A549 (cell line): ENCODE results near the gene DCLK1. TPM values are rescaled to one million over a fixed set of nuclear protein-coding genes. Genes with fewer than 3 reads are reported as not detected.

Experiments used
- ATAC-seq, 2 experiments: fragments of 200-7000 bp in 1 of 2; fragments of >200 bp in 1 of 2; cut with Nextera tagmentation in 1 of 2; cut with Tn5 transposase in 1 of 2; 3 replicates each; pipeline versions ENCODE4 v1.8.0 to v1.9.1; 2018 to 2020; ENCODE audit warnings: mild to moderate bottlenecking in 1 of 2, moderate library complexity in 1 of 2
- CTCF ChIA-PET: fragments of 300-600 bp; sonication (Branson Sonifier 250); formaldehyde crosslinking; extraction: SDS; loops from one replicate; lab custom pipeline; 2021; ENCODE audit warnings: antibody characterized with exemption, inconsistent platforms; lab: Yijun Ruan, JAX
- POLR2A ChIA-PET: fragments of 350-600 bp; formaldehyde crosslinking; extraction: SDS; loops from one replicate; lab custom pipeline; 2021; ENCODE audit warnings: antibody characterized with exemption, inconsistent platforms; lab: Yijun Ruan, JAX
- DNase-seq, 2 experiments: peaks; one replicate each; pipeline versions ENCODE4 v3.0.0 to v3.0.0-alpha.2; 2011 to 2016; ENCODE audit warnings: low read depth in 1 of 2, low spot score in 1 of 2
- FAIRE-seq: peaks from 2 replicates; lab custom pipeline; 2011; peaks lifted over from hg19 to GRCh38; lab: Jason Lieb, UNC
- H3K27ac ChIP-seq, 2 experiments: fragments of >200 bp; sonication (Bioruptor Twin); formaldehyde crosslinking; 3 replicates each; pipeline ENCODE4 v1.5.1; 2016 to 2017
- H3K4me1 ChIP-seq: fragments of >200 bp; sonication (Bioruptor Twin); formaldehyde crosslinking; 3 replicates; pipeline ENCODE4 v1.6.1; 2016
- H3K4me2 ChIP-seq: fragments of >200 bp; sonication (Bioruptor Twin); formaldehyde crosslinking; 3 replicates; pipeline ENCODE4 v1.6.1; 2016
- H3K4me3 ChIP-seq: fragments of >200 bp; sonication (Bioruptor Twin); formaldehyde crosslinking; 3 replicates; pipeline ENCODE4 v1.5.1; 2016
- H3K9me3 ChIP-seq: fragments of >200 bp; sonication (Bioruptor Twin); formaldehyde crosslinking; 3 replicates; pipeline ENCODE4 v1.6.1; 2016
- ATOH8 ChIP-seq: fragments of 250-450 bp; sonication (Bioruptor Pico); IDR thresholded peaks from 2 replicates; pipeline ENCODE4 v1.5.0; 2020; ENCODE audit warnings: low read depth, mild to moderate bottlenecking, moderate library complexity
- BHLHE40 ChIP-seq: IDR thresholded peaks from 2 replicates; pipeline ENCODE4 v1.6.1; 2012; ENCODE audit warnings: low read depth, low read length, inconsistent platforms
- CBX8 ChIP-seq: fragments of 200-600 bp; sonication (generic); IDR thresholded peaks from 2 replicates; pipeline ENCODE4 v1.6.1; 2016
- CHD2 ChIP-seq: fragments of 150-350 bp; IDR thresholded peaks from 2 replicates; pipeline ENCODE4 v1.6.1; 2014; ENCODE audit warnings: low read length; ENCODE audit not compliant: partially characterized antibody
- CHD4 ChIP-seq: fragments of 200-600 bp; sonication (generic); IDR thresholded peaks from 2 replicates; pipeline ENCODE4 v1.6.1; 2016; ENCODE audit warnings: antibody characterized with exemption, mild to moderate bottlenecking, borderline replicate concordance
- EHF ChIP-seq: fragments of 250-450 bp; sonication (Bioruptor Pico); IDR thresholded peaks from 2 replicates; pipeline ENCODE4 v1.5.0; 2020; ENCODE audit warnings: mild to moderate bottlenecking
- ELK1 ChIP-seq: fragments of 150-350 bp; IDR thresholded peaks from 2 replicates; pipeline ENCODE4 v1.6.1; 2014; ENCODE audit warnings: low read depth, mild to moderate bottlenecking, low read length
- EP300 ChIP-seq, 2 experiments: fragments of >200 bp; sonication (Bioruptor Twin); formaldehyde crosslinking; IDR thresholded peaks; 2 replicates in 1 of 2; 3 replicates in 1 of 2; pipeline ENCODE4 v1.6.1; 2016 to 2017
- ESRRA ChIP-seq: fragments of 150-350 bp; IDR thresholded peaks from 2 replicates; pipeline ENCODE4 v1.6.1; 2014; ENCODE audit warnings: mild to moderate bottlenecking, low read length, borderline replicate concordance
- FOSB ChIP-seq: fragments of 250-450 bp; sonication (Bioruptor Pico); IDR thresholded peaks from 2 replicates; pipeline ENCODE4 v1.5.0; 2020; ENCODE audit warnings: mild to moderate bottlenecking, moderate library complexity
- FOSL2 ChIP-seq, 2 experiments: fragments of 450-650 bp in 1 of 2; fragments of >200 bp in 1 of 2; sonication (Bioruptor Twin) in 1 of 2; formaldehyde crosslinking; IDR thresholded peaks; 2 replicates each; pipeline versions ENCODE4 v1.5.0 to v1.6.1; 2016 to 2020; ENCODE audit warnings: mild to moderate bottlenecking in 1 of 2, moderate library complexity in 1 of 2
- HES2 ChIP-seq: fragments of >200 bp; sonication (Bioruptor Twin); formaldehyde crosslinking; IDR thresholded peaks from 2 replicates; pipeline ENCODE4 v1.6.1; 2016
- HMGXB4 ChIP-seq: fragments of 250-450 bp; sonication (Bioruptor Pico); IDR thresholded peaks from 2 replicates; pipeline ENCODE4 v1.5.0; 2021; ENCODE audit warnings: mild to moderate bottlenecking, moderate library complexity, borderline replicate concordance
- HOXB13 ChIP-seq: fragments of 250-450 bp; sonication (Bioruptor Pico); IDR thresholded peaks from 2 replicates; pipeline ENCODE4 v1.5.0; 2020; ENCODE audit warnings: low read depth, mild to moderate bottlenecking, moderate library complexity
- JUN ChIP-seq, 2 experiments: fragments of >200 bp; sonication (Bioruptor Twin); formaldehyde crosslinking; IDR thresholded peaks; 2 replicates in 1 of 2; 3 replicates in 1 of 2; pipeline ENCODE4 v1.6.1; 2016 to 2017
- JUNB ChIP-seq: fragments of >200 bp; sonication (Bioruptor Twin); formaldehyde crosslinking; IDR thresholded peaks from 2 replicates; pipeline ENCODE4 v1.6.1; 2016
- KDM1A ChIP-seq: fragments of 200-600 bp; sonication (generic); IDR thresholded peaks from 2 replicates; pipeline ENCODE4 v1.6.1; 2016; ENCODE audit warnings: low read depth, mild to moderate bottlenecking
- KDM5A ChIP-seq: fragments of 200-600 bp; sonication (generic); IDR thresholded peaks from 2 replicates; pipeline ENCODE4 v1.6.1; 2016; ENCODE audit warnings: antibody characterized with exemption, mild to moderate bottlenecking
- MAX ChIP-seq: IDR thresholded peaks from 2 replicates; pipeline ENCODE4 v1.6.1; 2012
- MYC ChIP-seq: IDR thresholded peaks from 2 replicates; pipeline ENCODE4 v1.6.1; 2012; ENCODE audit warnings: mild to moderate bottlenecking, inconsistent platforms, low read length, improper control_type of control experiment, borderline replicate concordance
- NPAS2 ChIP-seq: fragments of 250-450 bp; sonication (Bioruptor Pico); IDR thresholded peaks from 2 replicates; pipeline ENCODE4 v1.8.0; 2022; ENCODE audit warnings: mild to moderate bottlenecking, moderate library complexity, borderline replicate concordance
- PHF8 ChIP-seq: fragments of 200-600 bp; sonication (generic); IDR thresholded peaks from 2 replicates; pipeline ENCODE4 v1.6.1; 2016; ENCODE audit warnings: low read depth, mild to moderate bottlenecking, antibody characterized with exemption, moderate library complexity, borderline replicate concordance
- POLR2A ChIP-seq: IDR thresholded peaks from 2 replicates; pipeline ENCODE4 v1.6.1; 2012; ENCODE audit warnings: mild to moderate bottlenecking, low read length
- POLR2AphosphoS2 ChIP-seq: conservative IDR thresholded peaks from 2 replicates; pipeline ENCODE4 v1.6.1; 2012; ENCODE audit warnings: low read length, improper control_type of control experiment, inconsistent platforms
- RAD21 ChIP-seq, 2 experiments: fragments of >200 bp in 1 of 2; sonication (Bioruptor Twin) in 1 of 2; formaldehyde crosslinking in 1 of 2; IDR thresholded peaks in 1 of 2; conservative IDR thresholded peaks in 1 of 2; 2 replicates in 1 of 2; 3 replicates in 1 of 2; pipeline ENCODE4 v1.6.1; 2012 to 2018; ENCODE audit warnings: inconsistent platforms in 1 of 2
- RARB ChIP-seq: fragments of 250-450 bp; sonication (Bioruptor Pico); IDR thresholded peaks from 2 replicates; pipeline ENCODE4 v1.8.0; 2021; ENCODE audit warnings: mild to moderate bottlenecking, moderate library complexity
- RCOR1 ChIP-seq: fragments of 150-350 bp; IDR thresholded peaks from 2 replicates; pipeline ENCODE4 v1.6.1; 2014; ENCODE audit warnings: antibody characterized with exemption, low read length, low read depth
- RFX5 ChIP-seq: fragments of 450-650 bp; IDR thresholded peaks from 2 replicates; pipeline ENCODE4 v1.7.1; 2014; ENCODE audit warnings: antibody characterized with exemption, mild to moderate bottlenecking, moderate library complexity
- RNF2 ChIP-seq: fragments of 200-600 bp; sonication (generic); IDR thresholded peaks from 2 replicates; pipeline ENCODE4 v1.6.1; 2016; ENCODE audit warnings: low read depth, mild to moderate bottlenecking, antibody characterized with exemption, moderate library complexity, borderline replicate concordance
- ZC3H11A ChIP-seq: fragments of 450-650 bp; IDR thresholded peaks from 2 replicates; pipeline ENCODE4 v1.6.1; 2014; ENCODE audit warnings: antibody characterized with exemption, mild to moderate bottlenecking
- ZNF302 ChIP-seq: fragments of 250-450 bp; sonication (Bioruptor Pico); IDR thresholded peaks from 2 replicates; pipeline ENCODE4 v1.9.0; 2021; ENCODE audit warnings: inconsistent platforms, mild to moderate bottlenecking, moderate library complexity
- WGBS: methylation state at CpG from one replicate; pipeline ENCODE4 v1.1.6; 2017; ENCODE audit errors: missing lambda C conversion rate; 5-methylcytosine and 5-hydroxymethylcytosine counted together
- polyA plus RNA-seq, 4 experiments: library from polyadenylated mRNA; depleted of rRNA in 3 of 4; stranded (reverse); fragments of >200 nt; fragmentation: RNase III in 1 of 4; extraction: RNeasy Plus Mini Kit Qiagen cat#74134 plus additional on column Dnase treatment in 1 of 4; gene quantifications; 2 replicates in 3 of 4; 3 replicates in 1 of 4; pipeline ENCODE4 v1.2.3, GENCODE V29; 2011 to 2017

DCLK1 gene
- polyA plus RNA-seq, 2 of the 4 experiments (the other 2 are of a cell fraction), result 0.13 to 0.21 TPM

- CTCF ChIA-PET, result no interaction called here
- FAIRE-seq, result no peak
- no peak overlapping the region for H3K4me2 ChIP-seq
- no peak overlapping the region for H3K27ac ChIP-seq
- no peak for DNase-seq
- WGBS, result 5% methylated on average over 6 of the region's 6 CpGs
- H3K4me1 ChIP-seq, result no peaks in the 10 kb centered on the region
- no peak overlapping the region for H3K4me3 ChIP-seq
- POLR2A ChIA-PET, result no interaction called here
- ATAC-seq, result no peak
- no peak for TF ChIP-seq HOXB13
- TF ChIP-seq ESRRA, result no peak
- TF ChIP-seq PHF8, result no peak
- no peak for TF ChIP-seq POLR2AphosphoS2
- no peak for TF ChIP-seq POLR2A
- no peak for TF ChIP-seq ZNF302
- no peak for TF ChIP-seq RAD21 (conservative IDR thresholded peaks at IDR 0.05 in 1 of 2, IDR thresholded peaks at IDR 0.05 in 1 of 2)
- no peak for TF ChIP-seq ATOH8 (CRISPR knock-in tag)
- TF ChIP-seq MAX, result no peak
- no peak for TF ChIP-seq FOSL2 (IDR thresholded peaks at IDR 0.05)
- no peak for TF ChIP-seq FOSL2 (CRISPR knock-in tag; IDR thresholded peaks at IDR 0.05)
- no peak for TF ChIP-seq CBX8
- TF ChIP-seq RCOR1, result no peak
- TF ChIP-seq FOSB, result no peak
- no peak for TF ChIP-seq RFX5
- TF ChIP-seq, all 56 proteins: peak for 0
- H3K9me3 ChIP-seq, result no peaks in the 10 kb centered on the region
Observed at GRCh38 chr13:36124236-36124822, 6.9 kb downstream of the DCLK1 start.

- POLR2A ChIA-PET, result no interaction called here
- FAIRE-seq (no peak), ATAC-seq (no peak), DNase-seq (no peak)
- TF ChIP-seq RNF2, result no peak
- no peak for TF ChIP-seq HMGXB4 (CRISPR knock-in tag)
- no peak for TF ChIP-seq CHD2
- no peak for TF ChIP-seq JUNB
- TF ChIP-seq EHF (CRISPR knock-in tag), result no peak
- TF ChIP-seq ZC3H11A, result no peak
- TF ChIP-seq KDM1A, result no peak
- no peak for TF ChIP-seq EP300 (IDR thresholded peaks at IDR 0.05)
- TF ChIP-seq CBX8, result no peak
- TF ChIP-seq NPAS2 (CRISPR knock-in tag), result no peak
- TF ChIP-seq HES2, result no peak
- TF ChIP-seq MYC, result no peak
- no peak for TF ChIP-seq ZNF302
- TF ChIP-seq JUN (IDR thresholded peaks at IDR 0.05), result no peak
- TF ChIP-seq RARB, result no peak
- no peak for TF ChIP-seq KDM5A
- no peak for TF ChIP-seq CHD4
- TF ChIP-seq BHLHE40, result no peak
- TF ChIP-seq ELK1, result no peak
- no peak for TF ChIP-seq RAD21 (conservative IDR thresholded peaks at IDR 0.05 in 1 of 2, IDR thresholded peaks at IDR 0.05 in 1 of 2)
- Histone ChIP-seq H3K4me3 (no peak overlapping the region), H3K9me3 (no peaks in the 10 kb centered on the region), H3K4me2 (no peak overlapping the region), H3K4me1 (no peaks in the 10 kb centered on the region), H3K27ac (no peak overlapping the region)
- WGBS, result 46% methylated on average over 1 of the region's 1 CpG
- CTCF ChIA-PET, result no interaction called here
Observed at GRCh38 chr13:36115306-36115705, 15.9 kb downstream of the DCLK1 start.
